Osteoblast (primary cell): ENCODE results near the gene GYPC. TPM values are rescaled to one million over a fixed set of nuclear protein-coding genes. Genes with fewer than 3 reads are reported as not detected.

Source experiments
- DNase-seq: peaks from one replicate; pipeline ENCODE4 v3.0.0; 2011; ENCODE audit warnings: low spot score, mixed read lengths; ENCODE audit not compliant: insufficient read length; ENCODE audit errors: missing footprints
- H2AFZ ChIP-seq: 2 replicates; pipeline ENCODE4 v1.6.0; 2011; ENCODE audit warnings: mild to moderate bottlenecking, low read length
- H3K27ac ChIP-seq: 2 replicates; pipeline ENCODE4 v1.5.1; 2011; ENCODE audit warnings: mild to moderate bottlenecking, low read depth, low read length, moderate library complexity
- H3K27me3 ChIP-seq: 2 replicates; pipeline ENCODE4 v1.6.0; 2012; ENCODE audit warnings: mild to moderate bottlenecking, control low read depth, inconsistent platforms, low read length, moderate library complexity; ENCODE audit not compliant: insufficient read depth
- H3K36me3 ChIP-seq: 2 replicates; pipeline ENCODE4 v1.5.1; 2011; ENCODE audit warnings: mild to moderate bottlenecking, low read length, control low read depth, moderate library complexity; ENCODE audit not compliant: insufficient read depth
- H3K4me1 ChIP-seq: 2 replicates; pipeline ENCODE4 v1.5.1; 2011; ENCODE audit warnings: mild to moderate bottlenecking, low read length, control low read depth, moderate library complexity; ENCODE audit not compliant: insufficient read depth
- H3K4me2 ChIP-seq: 2 replicates; pipeline ENCODE4 v1.6.0; 2011; ENCODE audit warnings: mild to moderate bottlenecking, low read length; ENCODE audit not compliant: insufficient read depth
- H3K4me3 ChIP-seq: fragments of 200-600 bp; sonication (generic); 3 replicates; pipeline ENCODE4 v1.5.1; 2012; ENCODE audit warnings: mild to moderate bottlenecking, low read length, inconsistent platforms; ENCODE audit not compliant: insufficient read depth
- H3K79me2 ChIP-seq: 2 replicates; pipeline ENCODE4 v1.6.0; 2012; ENCODE audit warnings: mild to moderate bottlenecking, low read length, control low read depth, inconsistent platforms; ENCODE audit not compliant: insufficient read depth
- H3K9me3 ChIP-seq: 2 replicates; pipeline ENCODE4 v1.5.1; 2011; ENCODE audit warnings: low read depth, low read length, control low read depth
- H4K20me1 ChIP-seq: 2 replicates; pipeline ENCODE4 v1.6.0; 2012; ENCODE audit warnings: mild to moderate bottlenecking, low read length, control low read depth; ENCODE audit not compliant: insufficient read depth
- CTCF ChIP-seq: IDR thresholded peaks from 2 replicates; pipeline ENCODE4 v1.5.1; 2011; ENCODE audit warnings: mild to moderate bottlenecking, low read depth, low read length, moderate library complexity; ENCODE audit errors: extremely low read depth
- total RNA-seq: library from RNA; depleted of rRNA; stranded (reverse); fragments of >200 nt; gene quantifications from 2 replicates; pipeline ENCODE4 v1.2.3, GENCODE V29; 2012

Gene GYPC
- total RNA-seq, 1 donor = 101 TPM

GRCh38 chr2:126655051-126655450 lies 907 bp upstream of the GYPC start:
- H3K79me2 ChIP-seq = peaks cover 14% of the 10 kb centered on the region
- H3K27ac ChIP-seq = peak overlapping the region; percentile 97
- no peak overlapping the region for H2AFZ ChIP-seq
- H4K20me1 ChIP-seq = no peaks in the 10 kb centered on the region
- peak overlapping the region; percentile 89 for H3K4me2 ChIP-seq
- H3K36me3 ChIP-seq = no peaks in the 10 kb centered on the region
- H3K9me3 ChIP-seq = no peaks in the 10 kb centered on the region
- peaks cover 35% of the 10 kb centered on the region for H3K4me1 ChIP-seq
- no peak for TF ChIP-seq CTCF
- DNase-seq = no peak
- H3K27me3 ChIP-seq = no peaks in the 10 kb centered on the region
- H3K4me3 ChIP-seq = no peak overlapping the region

- no peaks in the 10 kb centered on the region for H3K27me3 ChIP-seq
- H3K4me2 ChIP-seq = peak overlapping the region; percentile 89
- H3K79me2 ChIP-seq = peaks cover 26% of the 10 kb centered on the region
- TF ChIP-seq CTCF = no peak
- peak; percentile 91 for DNase-seq
- no peaks in the 10 kb centered on the region for H3K36me3 ChIP-seq
- H4K20me1 ChIP-seq = peaks cover 3% of the 10 kb centered on the region
- no peaks in the 10 kb centered on the region for H3K9me3 ChIP-seq
- H3K4me1 ChIP-seq = peaks cover 35% of the 10 kb centered on the region
- H2AFZ ChIP-seq = peak overlapping the region; percentile 88
- peak overlapping the region; percentile 97 for H3K27ac ChIP-seq
- H3K4me3 ChIP-seq = peak overlapping the region; percentile 82
These were observed 631 bp downstream of the GYPC start for GRCh38 chr2:126656431-126657147.

GRCh38 chr2:126657148-126657635 lies 1.2 kb downstream of the GYPC start:
- H3K79me2 ChIP-seq = peaks cover 31% of the 10 kb centered on the region
- peaks cover 3% of the 10 kb centered on the region for H4K20me1 ChIP-seq
- H3K27me3 ChIP-seq = no peaks in the 10 kb centered on the region
- no peaks in the 10 kb centered on the region for H3K36me3 ChIP-seq
- peak overlapping the region; percentile 88 for H2AFZ ChIP-seq
- TF ChIP-seq CTCF = no peak
- peak overlapping the region; percentile 82 for H3K4me3 ChIP-seq
- no peaks in the 10 kb centered on the region for H3K9me3 ChIP-seq
- peak; percentile 90 for DNase-seq
- peaks cover 35% of the 10 kb centered on the region for H3K4me1 ChIP-seq
- peak overlapping the region; percentile 97 for H3K27ac ChIP-seq
- H3K4me2 ChIP-seq = peak overlapping the region; percentile 89

GRCh38 chr2:126657636-126658318 lies 1.8 kb downstream of the GYPC start:
- no peak for TF ChIP-seq CTCF
- H3K4me3 ChIP-seq = peak overlapping the region; percentile 82
- peak; percentile 98 for DNase-seq
- H3K79me2 ChIP-seq = peaks cover 34% of the 10 kb centered on the region
- no peaks in the 10 kb centered on the region for H3K27me3 ChIP-seq
- H3K9me3 ChIP-seq = no peaks in the 10 kb centered on the region
- peak overlapping the region; percentile 97 for H3K27ac ChIP-seq
- no peaks in the 10 kb centered on the region for H3K36me3 ChIP-seq
- H2AFZ ChIP-seq = peak overlapping the region; percentile 54
- peaks cover 35% of the 10 kb centered on the region for H3K4me1 ChIP-seq
- peak overlapping the region; percentile 89 for H3K4me2 ChIP-seq
- peaks cover 3% of the 10 kb centered on the region for H4K20me1 ChIP-seq
